ENCODE measurements around the gene WSB1.

DNA sequence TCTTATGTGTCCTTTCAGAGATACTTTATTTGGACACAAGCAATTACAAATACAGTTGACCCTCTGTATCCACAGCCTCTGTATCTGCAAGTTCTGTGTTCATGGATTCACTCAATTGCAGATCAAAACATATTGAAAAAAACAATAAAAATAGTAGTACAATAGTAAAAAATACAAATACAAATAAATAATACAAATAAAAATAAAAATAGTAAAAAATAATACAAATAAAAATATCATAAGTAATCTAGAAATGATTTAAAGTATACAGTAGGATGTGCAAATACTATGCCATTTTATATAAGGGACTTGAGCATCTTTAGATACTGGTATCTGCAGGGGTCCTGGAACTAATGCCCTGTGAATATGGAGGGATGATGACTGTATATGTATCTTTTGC lies 47.4 kb upstream of the WSB1 start:
- no peak for TF ChIP-seq BACH2 (CRISPR knock-in tag; IDR thresholded peaks at IDR 0.05; ENCODE audit: borderline replicate concordance)
- TF ChIP-seq, protein P1, sequence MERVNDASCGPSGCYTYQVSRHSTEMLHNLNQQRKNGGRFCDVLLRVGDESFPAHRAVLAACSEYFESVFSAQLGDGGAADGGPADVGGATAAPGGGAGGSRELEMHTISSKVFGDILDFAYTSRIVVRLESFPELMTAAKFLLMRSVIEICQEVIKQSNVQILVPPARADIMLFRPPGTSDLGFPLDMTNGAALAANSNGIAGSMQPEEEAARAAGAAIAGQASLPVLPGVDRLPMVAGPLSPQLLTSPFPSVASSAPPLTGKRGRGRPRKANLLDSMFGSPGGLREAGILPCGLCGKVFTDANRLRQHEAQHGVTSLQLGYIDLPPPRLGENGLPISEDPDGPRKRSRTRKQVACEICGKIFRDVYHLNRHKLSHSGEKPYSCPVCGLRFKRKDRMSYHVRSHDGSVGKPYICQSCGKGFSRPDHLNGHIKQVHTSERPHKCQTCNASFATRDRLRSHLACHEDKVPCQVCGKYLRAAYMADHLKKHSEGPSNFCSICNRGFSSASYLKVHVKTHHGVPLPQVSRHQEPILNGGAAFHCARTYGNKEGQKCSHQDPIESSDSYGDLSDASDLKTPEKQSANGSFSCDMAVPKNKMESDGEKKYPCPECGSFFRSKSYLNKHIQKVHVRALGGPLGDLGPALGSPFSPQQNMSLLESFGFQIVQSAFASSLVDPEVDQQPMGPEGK (CRISPR knock-in tag; IDR thresholded peaks at IDR 0.05; ENCODE audit: borderline replicate concordance): no peak
